Fibroblast of pulmonary artery (primary cell): Measurements from ENCODE around the gene NEB.
A peak's percentile ranks its signal among the peaks of the same experiment; 100 is the strongest.

Experiments
- DNase-seq: peaks from one replicate; pipeline ENCODE4 v3.0.0-alpha.2; 2010; ENCODE audit warnings: low read depth
- H3K4me3 ChIP-seq: replicated peaks from 2 replicates; pipeline ENCODE4 v1.5.1; 2011; ENCODE audit warnings: low read depth, mild to moderate bottlenecking, control low read depth, low read length, moderate library complexity
- TF ChIP-seq, protein P1 (sequence below): IDR thresholded peaks from 2 replicates; pipeline ENCODE4 v1.5.1; 2011; ENCODE audit warnings: mild to moderate bottlenecking, control low read depth, low read length, inconsistent platforms; ENCODE audit errors: missing control alignments

Gene NEB

DNA sequence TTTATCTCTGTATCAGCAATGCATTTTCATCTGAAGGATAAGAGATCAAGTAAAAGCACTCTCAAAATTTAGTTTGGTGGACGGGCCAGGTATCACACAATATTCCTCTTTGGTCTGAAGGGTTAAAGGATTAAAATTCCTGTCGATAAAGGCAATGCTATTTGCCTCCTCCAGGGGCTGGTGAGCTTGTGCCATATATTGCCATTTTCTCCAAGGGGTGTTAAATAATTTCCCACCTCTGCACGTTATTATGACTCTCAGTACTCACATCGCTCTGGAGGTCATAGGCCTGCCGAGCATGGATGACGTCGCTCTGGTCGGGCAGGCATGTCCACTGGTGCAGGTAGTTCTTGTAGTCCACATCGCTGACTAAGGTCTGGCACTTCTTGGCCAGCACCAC is 94.2 kb downstream of the NEB start:
- no peak for DNase-seq
- H3K4me3 ChIP-seq: no peak overlapping the region
- TF ChIP-seq, protein P1, sequence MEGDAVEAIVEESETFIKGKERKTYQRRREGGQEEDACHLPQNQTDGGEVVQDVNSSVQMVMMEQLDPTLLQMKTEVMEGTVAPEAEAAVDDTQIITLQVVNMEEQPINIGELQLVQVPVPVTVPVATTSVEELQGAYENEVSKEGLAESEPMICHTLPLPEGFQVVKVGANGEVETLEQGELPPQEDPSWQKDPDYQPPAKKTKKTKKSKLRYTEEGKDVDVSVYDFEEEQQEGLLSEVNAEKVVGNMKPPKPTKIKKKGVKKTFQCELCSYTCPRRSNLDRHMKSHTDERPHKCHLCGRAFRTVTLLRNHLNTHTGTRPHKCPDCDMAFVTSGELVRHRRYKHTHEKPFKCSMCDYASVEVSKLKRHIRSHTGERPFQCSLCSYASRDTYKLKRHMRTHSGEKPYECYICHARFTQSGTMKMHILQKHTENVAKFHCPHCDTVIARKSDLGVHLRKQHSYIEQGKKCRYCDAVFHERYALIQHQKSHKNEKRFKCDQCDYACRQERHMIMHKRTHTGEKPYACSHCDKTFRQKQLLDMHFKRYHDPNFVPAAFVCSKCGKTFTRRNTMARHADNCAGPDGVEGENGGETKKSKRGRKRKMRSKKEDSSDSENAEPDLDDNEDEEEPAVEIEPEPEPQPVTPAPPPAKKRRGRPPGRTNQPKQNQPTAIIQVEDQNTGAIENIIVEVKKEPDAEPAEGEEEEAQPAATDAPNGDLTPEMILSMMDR: no peak

DNA sequence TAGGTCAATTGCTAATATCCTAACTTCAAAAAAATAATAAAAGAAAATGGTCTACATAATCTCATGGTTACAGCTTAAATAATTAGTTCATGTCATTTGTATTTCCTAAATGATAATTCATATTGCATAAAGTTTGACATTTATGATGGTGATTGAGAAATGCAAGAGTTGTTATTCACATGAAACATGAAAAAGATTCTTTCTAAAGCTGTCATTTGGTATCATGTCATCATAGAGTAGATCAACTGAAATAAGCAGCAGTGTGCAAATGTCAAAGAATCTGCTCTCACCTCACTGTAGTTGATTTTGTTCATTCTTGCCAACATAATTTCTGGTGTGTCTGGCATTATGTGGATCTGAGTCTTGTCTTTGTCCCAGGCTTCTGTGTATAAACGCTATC is 95.3 kb downstream of the NEB start:
- TF ChIP-seq, protein P1: no peak
- H3K4me3 ChIP-seq: no peak overlapping the region
- DNase-seq: no peak

DNA sequence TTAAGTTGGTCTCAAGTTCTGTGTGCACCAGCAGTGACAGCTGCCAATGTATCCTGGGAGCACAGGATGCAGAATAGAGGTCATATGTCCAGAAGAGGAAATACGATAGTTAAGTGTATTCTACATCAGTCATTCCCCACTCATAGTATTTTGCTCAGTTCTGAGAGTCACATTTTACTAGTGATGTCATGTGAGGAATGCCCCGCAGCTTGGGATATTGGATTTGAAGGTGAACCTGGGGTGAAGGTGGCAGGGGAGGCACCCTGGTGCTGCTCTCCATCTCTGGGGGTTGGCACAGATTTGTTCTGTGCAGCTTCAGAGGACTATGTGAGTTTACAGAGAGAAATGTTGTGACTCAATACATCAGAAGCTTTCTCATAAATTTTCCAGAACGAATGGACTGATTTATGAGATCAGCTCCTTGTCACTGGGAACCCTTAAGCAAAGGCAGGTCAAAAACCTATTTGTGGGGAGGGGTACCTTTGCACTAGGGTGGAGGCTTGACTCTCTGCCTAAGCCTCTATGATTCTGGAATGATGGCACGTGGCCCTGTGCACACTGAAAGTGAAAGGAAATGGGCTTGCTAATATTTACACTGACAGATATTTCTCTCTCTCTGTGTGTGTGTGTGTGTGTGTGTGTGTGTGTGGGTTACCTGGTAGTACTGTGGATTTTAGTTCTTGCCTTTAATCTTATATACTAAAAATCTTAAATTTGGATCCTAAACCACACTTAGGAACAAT is 95.9 kb downstream of the NEB start:
- no peak overlapping the region for H3K4me3 ChIP-seq
- TF ChIP-seq, protein P1: no peak
- DNase-seq: no peak

DNA sequence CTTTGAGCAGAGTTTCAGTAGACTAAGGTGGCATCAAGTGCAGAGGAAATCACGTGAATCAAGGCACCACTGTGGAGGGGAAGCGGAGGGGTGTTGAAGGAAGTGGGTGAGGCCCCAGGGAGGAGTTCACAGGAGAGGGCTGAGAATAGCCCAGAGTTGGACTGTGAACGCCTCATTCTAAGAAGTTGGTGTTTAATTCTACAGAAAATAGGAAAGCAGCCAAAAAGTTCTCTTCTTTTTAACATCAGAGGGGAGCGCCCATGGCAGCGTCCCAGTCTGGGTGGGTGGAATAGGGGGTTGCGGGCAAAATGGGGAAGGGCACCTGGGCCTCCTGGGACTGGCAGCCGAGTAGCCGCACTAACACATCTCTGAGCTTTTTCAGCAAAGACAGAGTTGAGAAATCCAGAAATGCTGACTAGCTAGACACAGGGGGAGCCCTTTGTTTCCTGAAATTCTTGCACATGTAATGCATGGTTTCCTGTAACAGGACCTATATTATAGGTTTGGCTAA is 97.0 kb downstream of the NEB start:
- no peak for DNase-seq
- no peak overlapping the region for H3K4me3 ChIP-seq
- TF ChIP-seq, protein P1: no peak

DNA sequence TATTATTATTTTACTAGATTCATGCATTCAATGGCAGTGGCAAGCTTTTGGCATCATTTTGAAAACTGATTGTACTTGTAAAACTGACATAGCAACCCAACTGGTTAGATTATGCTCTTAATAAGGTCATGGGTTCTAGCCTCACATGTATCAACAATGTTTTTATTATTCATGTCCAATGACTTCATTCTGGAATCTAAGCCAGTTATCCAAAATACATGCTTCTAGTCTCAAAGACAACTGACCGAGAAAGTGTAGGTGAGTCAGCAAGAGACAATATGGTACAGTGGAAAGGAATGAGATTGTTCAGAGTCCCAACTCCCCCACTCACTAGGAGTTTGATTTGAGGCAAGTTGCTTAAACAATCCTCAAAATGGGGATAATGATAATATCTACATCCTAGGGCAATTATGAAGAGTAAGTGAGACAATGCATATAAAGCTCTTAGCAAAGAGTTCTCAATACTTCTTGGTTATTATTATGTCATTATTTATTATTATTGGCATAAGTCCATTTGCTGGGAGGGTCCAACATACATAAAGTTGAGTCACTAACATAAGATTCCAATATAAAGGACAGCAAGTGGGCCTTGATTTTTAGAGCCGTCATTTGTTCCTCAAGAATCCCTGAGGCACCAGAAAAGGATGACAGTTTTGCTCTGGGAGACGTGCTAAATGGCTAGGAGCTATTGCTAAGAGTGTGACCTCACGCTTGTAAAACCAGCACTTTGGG is 99.4 kb downstream of the NEB start:
- TF ChIP-seq, protein P1: no peak
- H3K4me3 ChIP-seq: no peak overlapping the region
- DNase-seq: no peak

DNA sequence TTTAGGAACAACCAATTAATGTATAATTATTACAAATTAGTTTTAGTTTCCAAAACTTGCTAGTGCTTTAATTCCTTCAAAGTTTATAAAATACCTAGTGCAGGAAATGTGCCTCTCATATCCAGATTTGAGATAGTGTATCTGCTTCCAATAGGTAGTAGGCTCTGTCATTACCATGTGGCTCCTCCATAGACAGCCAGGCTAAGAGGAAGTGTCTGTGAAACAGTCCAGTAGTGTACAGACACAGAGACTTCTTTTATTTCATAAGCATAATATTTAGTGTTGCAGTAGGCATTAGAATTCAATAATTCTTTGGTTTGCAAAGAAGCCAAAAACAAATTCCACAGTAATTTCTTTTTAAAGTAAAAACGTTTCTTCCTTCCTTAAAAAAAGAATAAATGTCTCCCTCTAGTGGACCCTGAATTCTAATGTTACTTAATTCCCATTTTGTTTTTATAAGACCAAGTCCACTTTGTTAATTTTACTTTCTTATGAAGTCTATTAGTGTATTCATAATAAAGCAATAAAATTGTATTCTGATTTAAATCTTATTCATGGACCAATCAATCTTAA is 101.2 kb downstream of the NEB start:
- TF ChIP-seq, protein P1: peak; percentile 40
- DNase-seq: peak; percentile 45
- H3K4me3 ChIP-seq: no peak overlapping the region
